ENCODE data around the gene PCSK6. TPM values are rescaled to one million over a fixed set of nuclear protein-coding genes. Genes with fewer than 3 reads are reported as not detected.

The PCSK6 gene
- total RNA-seq, 4 donors from 2014 or later: 12.9 to 31.5 (median 23.7) TPM

- 85% methylated on average over 5 of the region's 5 CpGs for WGBS
- no peak overlapping the region for H3K27ac ChIP-seq
- no peak overlapping the region for H3K4me3 ChIP-seq
- H3K4me1 ChIP-seq: peaks cover 9% of the 10 kb centered on the region
- no peaks in the 10 kb centered on the region for H3K36me3 ChIP-seq
- peaks cover 3% of the 10 kb centered on the region for H3K27me3 ChIP-seq
- no peak for TF ChIP-seq POLR2A (IDR thresholded peaks at IDR 0.05)
- TF ChIP-seq EP300 (IDR thresholded peaks at IDR 0.05): no peak
- TF ChIP-seq CTCF (IDR thresholded peaks at IDR 0.05): no peak
- no peak for TF ChIP-seq POLR2AphosphoS5 (IDR thresholded peaks at IDR 0.05)
- no peak for DNase-seq (ENCODE audit: low spot score in 2 of 2)
- no peaks in the 10 kb centered on the region for H3K9me3 ChIP-seq
These were observed 134.4 kb downstream of the PCSK6 start for GRCh38 chr15:101354891-101355623.

GRCh38 chr15:101353240-101353639 is 136.3 kb downstream of the PCSK6 start:
- Histone ChIP-seq H3K4me3 (no peak overlapping the region), H3K4me1 (peaks cover 11% of the 10 kb centered on the region), H3K36me3 (no peaks in the 10 kb centered on the region), H3K27ac (no peak overlapping the region), H3K9me3 (no peaks in the 10 kb centered on the region), H3K27me3 (peaks cover 3% of the 10 kb centered on the region)
- 93% methylated on average over 7 of the region's 7 CpGs for WGBS
- no peak for DNase-seq (ENCODE audit: low spot score in 2 of 2)
- TF ChIP-seq POLR2AphosphoS5 (IDR thresholded peaks at IDR 0.05): no peak
- no peak for TF ChIP-seq CTCF (IDR thresholded peaks at IDR 0.05)
- TF ChIP-seq POLR2A (IDR thresholded peaks at IDR 0.05): no peak
- TF ChIP-seq EP300 (IDR thresholded peaks at IDR 0.05): no peak

GRCh38 chr15:101351736-101352135 is 137.8 kb downstream of the PCSK6 start:
- WGBS: 85% methylated on average over 2 of the region's 2 CpGs
- Histone ChIP-seq H3K27ac (no peak overlapping the region), H3K9me3 (no peaks in the 10 kb centered on the region)

GRCh38 chr15:101349047-101349951 is 140.2 kb downstream of the PCSK6 start:
- H3K9me3 ChIP-seq: no peaks in the 10 kb centered on the region
- no peak overlapping the region for H3K27ac ChIP-seq
- 45% methylated on average over 14 of the region's 14 CpGs for WGBS
- peaks cover 11% of the 10 kb centered on the region for H3K4me1 ChIP-seq
- H3K36me3 ChIP-seq: no peaks in the 10 kb centered on the region
- H3K4me3 ChIP-seq: no peak overlapping the region
- H3K27me3 ChIP-seq: no peaks in the 10 kb centered on the region
- TF ChIP-seq EP300 (IDR thresholded peaks at IDR 0.05) (no peak), CTCF (IDR thresholded peaks at IDR 0.05) (no peak), POLR2AphosphoS5 (IDR thresholded peaks at IDR 0.05) (no peak), POLR2A (IDR thresholded peaks at IDR 0.05) (no peak)
- DNase-seq (ENCODE audit: low spot score in 2 of 2): no peak

More at GRCh38 chr15:101351736-101352135, 137.8 kb downstream of the PCSK6 start:
- no peak for TF ChIP-seq POLR2A (IDR thresholded peaks at IDR 0.05)
- TF ChIP-seq POLR2AphosphoS5 (IDR thresholded peaks at IDR 0.05): no peak
- Histone ChIP-seq H3K4me1 (peaks cover 11% of the 10 kb centered on the region), H3K4me3 (no peak overlapping the region), H3K36me3 (no peaks in the 10 kb centered on the region), H3K27me3 (no peaks in the 10 kb centered on the region)
- DNase-seq (ENCODE audit: low spot score in 2 of 2): no peak

- no peak overlapping the region for H3K27ac ChIP-seq
- H3K36me3 ChIP-seq: no peaks in the 10 kb centered on the region
- 58% methylated on average over 11 of the region's 12 CpGs for WGBS
- H3K27me3 ChIP-seq: no peaks in the 10 kb centered on the region
- no peak overlapping the region for H3K4me3 ChIP-seq
- TF ChIP-seq CTCF (IDR thresholded peaks at IDR 0.05): no peak
- TF ChIP-seq POLR2A (IDR thresholded peaks at IDR 0.05): no peak
- no peak for TF ChIP-seq EP300 (IDR thresholded peaks at IDR 0.05)
- TF ChIP-seq POLR2AphosphoS5 (IDR thresholded peaks at IDR 0.05): no peak
- no peaks in the 10 kb centered on the region for H3K9me3 ChIP-seq
- DNase-seq (ENCODE audit: low spot score in 2 of 2): no peak
- peaks cover 11% of the 10 kb centered on the region for H3K4me1 ChIP-seq
These were observed 140.9 kb downstream of the PCSK6 start for GRCh38 chr15:101348643-101349042.
